BLaER1 (cell line): Measurements from ENCODE around the gene INHBC.

Experiments
- H3K27ac ChIP-seq: shearing (Covaris generic); formaldehyde crosslinking; 2 replicates; pipeline ENCODE4 v1.8.1; 2022
- H3K27me3 ChIP-seq: shearing (Covaris generic); formaldehyde crosslinking; 2 replicates; pipeline ENCODE4 v1.8.1; 2022
- H3K36me3 ChIP-seq: shearing (Covaris generic); formaldehyde crosslinking; 2 replicates; pipeline ENCODE4 v1.8.1; 2022
- H3K4me1 ChIP-seq: shearing (Covaris generic); formaldehyde crosslinking; 2 replicates; pipeline ENCODE4 v1.8.1; 2022
- H3K4me2 ChIP-seq: shearing (Covaris generic); formaldehyde crosslinking; 2 replicates; pipeline ENCODE4 v1.8.1; 2022
- H3K4me3 ChIP-seq: shearing (Covaris generic); formaldehyde crosslinking; 2 replicates; pipeline ENCODE4 v1.8.1; 2022
- H3K9ac ChIP-seq: shearing (Covaris generic); formaldehyde crosslinking; 2 replicates; pipeline ENCODE4 v1.8.1; 2022
- H3K9me3 ChIP-seq: shearing (Covaris generic); formaldehyde crosslinking; 2 replicates; pipeline ENCODE4 v1.8.1; 2022
- H4K20me1 ChIP-seq: shearing (Covaris generic); formaldehyde crosslinking; 2 replicates; pipeline ENCODE4 v1.8.1; 2022
- Cebpa-rat ChIP-seq: shearing (Covaris generic); IDR thresholded peaks from 2 replicates; pipeline ENCODE4 v1.8.1; 2022

Gene INHBC

DNA sequence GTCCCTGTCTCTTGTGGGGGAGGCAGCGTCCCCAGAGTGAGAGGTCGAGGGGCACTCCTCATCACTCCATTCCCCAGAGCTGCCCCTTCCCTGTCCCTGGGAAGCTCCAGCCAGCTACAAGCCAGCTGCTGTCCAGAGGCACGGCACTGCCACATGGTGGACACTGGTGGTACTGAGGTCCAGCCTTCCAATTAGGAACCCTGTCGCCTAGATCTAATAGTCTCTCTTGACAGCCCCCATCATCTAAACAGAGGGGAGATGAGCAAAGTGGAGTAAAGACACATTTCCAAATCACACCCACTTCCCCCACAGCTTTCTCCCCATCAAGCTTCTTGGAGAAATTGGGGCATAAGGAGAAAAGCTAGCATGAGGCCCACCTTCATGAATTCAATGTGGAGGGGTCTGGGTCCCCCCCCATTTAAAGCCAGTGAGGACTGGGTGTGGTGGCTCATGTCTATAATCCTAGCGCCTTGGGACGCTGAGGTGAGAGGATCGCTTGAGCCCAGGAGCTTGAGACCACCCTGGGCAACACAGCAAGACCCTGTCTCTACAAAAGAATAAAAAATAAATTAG lies 18.4 kb downstream of the INHBC start:
- Histone ChIP-seq H3K4me2 (peak overlapping the region; percentile 81), H3K9ac (0 out of 2 replicates have a peak overlapping the region, but pooled peaks have one; percentile 38), H3K36me3 (no peaks in the 10 kb centered on the region), H3K9me3 (no peaks in the 10 kb centered on the region), H3K27me3 (no peaks in the 10 kb centered on the region), H3K27ac (peak overlapping the region; percentile 69), H4K20me1 (no peaks in the 10 kb centered on the region), H3K4me3 (no peak overlapping the region), H3K4me1 (peaks cover 66% of the 10 kb centered on the region)
- TF ChIP-seq Cebpa-rat, result no peak

GRCh38 chr12:57454213-57454565 lies 19.6 kb downstream of the INHBC start:
- Histone ChIP-seq H3K36me3 (no peaks in the 10 kb centered on the region), H3K4me3 (no peak overlapping the region), H3K27me3 (no peaks in the 10 kb centered on the region), H3K27ac (peak overlapping the region; percentile 69), H3K9me3 (no peaks in the 10 kb centered on the region), H4K20me1 (no peaks in the 10 kb centered on the region), H3K9ac (0 out of 2 replicates have a peak overlapping the region, but pooled peaks have one; percentile 49), H3K4me1 (peaks cover 74% of the 10 kb centered on the region), H3K4me2 (peak overlapping the region; percentile 59)
- TF ChIP-seq Cebpa-rat, result no peak; the same call in 1 of the 2 replicates

- H3K9me3 ChIP-seq, result no peaks in the 10 kb centered on the region
- H4K20me1 ChIP-seq, result no peaks in the 10 kb centered on the region
- H3K4me1 ChIP-seq, result peaks cover 74% of the 10 kb centered on the region
- H3K27me3 ChIP-seq, result no peaks in the 10 kb centered on the region
- peak within 1 kb of the TSS; percentile 49 for H3K9ac ChIP-seq
- H3K4me3 ChIP-seq, result peak within 1 kb of the TSS; percentile 35; the same call in 1 of the 2 replicates
- H3K4me2 ChIP-seq, result peak within 1 kb of the TSS; percentile 59
- H3K36me3 ChIP-seq, result no peaks in the 10 kb centered on the region
- peak within 1 kb of the TSS; percentile 69 for H3K27ac ChIP-seq
- peak; percentile 62; the same call in 1 of the 2 replicates for TF ChIP-seq Cebpa-rat
Measured at GRCh38 chr12:57454566-57455373, 20.2 kb downstream of the INHBC start, which contains the start of gene INHBE. Gene INHBE (plus strand): TSS chr12:57455307. CDS start chr12:57455537, 230 bp downstream.

DNA sequence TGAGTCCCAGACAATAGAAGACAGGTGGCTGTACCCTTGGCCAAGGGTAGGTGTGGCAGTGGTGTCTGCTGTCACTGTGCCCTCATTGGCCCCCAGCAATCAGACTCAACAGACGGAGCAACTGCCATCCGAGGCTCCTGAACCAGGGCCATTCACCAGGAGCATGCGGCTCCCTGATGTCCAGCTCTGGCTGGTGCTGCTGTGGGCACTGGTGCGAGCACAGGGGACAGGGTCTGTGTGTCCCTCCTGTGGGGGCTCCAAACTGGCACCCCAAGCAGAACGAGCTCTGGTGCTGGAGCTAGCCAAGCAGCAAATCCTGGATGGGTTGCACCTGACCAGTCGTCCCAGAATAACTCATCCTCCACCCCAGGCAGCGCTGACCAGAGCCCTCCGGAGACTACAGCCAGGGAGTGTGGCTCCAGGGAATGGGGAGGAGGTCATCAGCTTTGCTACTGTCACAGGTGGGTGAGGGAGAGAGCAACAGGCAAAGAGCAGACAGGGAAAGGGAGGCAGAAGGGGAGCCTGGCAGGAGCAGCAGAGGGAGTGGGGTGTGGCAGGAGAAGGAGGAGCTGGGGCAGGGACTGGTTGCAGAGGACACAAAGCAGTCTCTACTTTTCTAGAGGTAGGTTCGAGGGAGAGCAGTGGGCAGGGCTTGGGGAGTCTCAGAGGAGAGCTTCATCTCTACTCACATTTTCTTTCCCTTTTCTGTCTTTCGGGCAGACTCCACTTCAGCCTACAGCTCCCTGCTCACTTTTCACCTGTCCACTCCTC lies 21.0 kb downstream of the INHBC start:
- Histone ChIP-seq H3K27ac (peak overlapping the region; percentile 69), H3K4me1 (peaks cover 78% of the 10 kb centered on the region)

GRCh38 chr12:57456145-57456700 lies 21.6 kb downstream of the INHBC start:
- H3K9me3 ChIP-seq, result no peaks in the 10 kb centered on the region
- H3K36me3 ChIP-seq, result no peaks in the 10 kb centered on the region
- H3K4me1 ChIP-seq, result peaks cover 82% of the 10 kb centered on the region
- no peak for TF ChIP-seq Cebpa-rat
- H3K27me3 ChIP-seq, result peaks cover 12% of the 10 kb centered on the region
- H3K9ac ChIP-seq, result 0 out of 2 replicates have a peak overlapping the region, but pooled peaks have one; percentile 42
- H3K4me2 ChIP-seq, result peak overlapping the region; percentile 59
- peaks cover 6% of the 10 kb centered on the region for H4K20me1 ChIP-seq
- peak overlapping the region; percentile 18; the same call in 1 of the 2 replicates for H3K27ac ChIP-seq
- peak overlapping the region; percentile 35; the same call in 1 of the 2 replicates for H3K4me3 ChIP-seq

More for the DNA sequence above, 21.0 kb downstream of the INHBC start:
- peaks cover 5% of the 10 kb centered on the region; the same call in 1 of the 2 replicates for H3K27me3 ChIP-seq
- no peaks in the 10 kb centered on the region for H4K20me1 ChIP-seq
- H3K9me3 ChIP-seq, result no peaks in the 10 kb centered on the region
- H3K9ac ChIP-seq, result peak overlapping the region; percentile 42
- no peaks in the 10 kb centered on the region for H3K36me3 ChIP-seq
- H3K4me3 ChIP-seq, result peak overlapping the region; percentile 35; the same call in 1 of the 2 replicates
- TF ChIP-seq Cebpa-rat, result no peak
- H3K4me2 ChIP-seq, result peak overlapping the region; percentile 59

DNA sequence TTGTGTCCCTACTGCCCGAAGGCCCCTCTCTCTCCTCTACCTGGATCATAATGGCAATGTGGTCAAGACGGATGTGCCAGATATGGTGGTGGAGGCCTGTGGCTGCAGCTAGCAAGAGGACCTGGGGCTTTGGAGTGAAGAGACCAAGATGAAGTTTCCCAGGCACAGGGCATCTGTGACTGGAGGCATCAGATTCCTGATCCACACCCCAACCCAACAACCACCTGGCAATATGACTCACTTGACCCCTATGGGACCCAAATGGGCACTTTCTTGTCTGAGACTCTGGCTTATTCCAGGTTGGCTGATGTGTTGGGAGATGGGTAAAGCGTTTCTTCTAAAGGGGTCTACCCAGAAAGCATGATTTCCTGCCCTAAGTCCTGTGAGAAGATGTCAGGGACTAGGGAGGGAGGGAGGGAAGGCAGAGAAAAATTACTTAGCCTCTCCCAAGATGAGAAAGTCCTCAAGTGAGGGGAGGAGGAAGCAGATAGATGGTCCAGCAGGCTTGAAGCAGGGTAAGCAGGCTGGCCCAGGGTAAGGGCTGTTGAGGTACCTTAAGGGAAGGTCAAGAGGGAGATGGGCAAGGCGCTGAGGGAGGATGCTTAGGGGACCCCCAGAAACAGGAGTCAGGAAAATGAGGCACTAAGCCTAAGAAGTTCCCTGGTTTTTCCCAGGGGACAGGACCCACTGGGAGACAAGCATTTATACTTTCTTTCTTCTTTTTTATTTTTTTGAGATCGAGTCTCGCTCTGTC lies 22.3 kb downstream of the INHBC start:
- TF ChIP-seq Cebpa-rat, result no peak
- peaks cover 7% of the 10 kb centered on the region for H4K20me1 ChIP-seq
- no peak overlapping the region for H3K27ac ChIP-seq
- H3K9ac ChIP-seq, result no peak overlapping the region
- peaks cover 17% of the 10 kb centered on the region for H3K27me3 ChIP-seq
- H3K36me3 ChIP-seq, result no peaks in the 10 kb centered on the region
- no peak overlapping the region for H3K4me3 ChIP-seq
- H3K4me1 ChIP-seq, result peaks cover 77% of the 10 kb centered on the region
- no peaks in the 10 kb centered on the region for H3K9me3 ChIP-seq
- peak overlapping the region; percentile 59; the same call in 1 of the 2 replicates for H3K4me2 ChIP-seq

DNA sequence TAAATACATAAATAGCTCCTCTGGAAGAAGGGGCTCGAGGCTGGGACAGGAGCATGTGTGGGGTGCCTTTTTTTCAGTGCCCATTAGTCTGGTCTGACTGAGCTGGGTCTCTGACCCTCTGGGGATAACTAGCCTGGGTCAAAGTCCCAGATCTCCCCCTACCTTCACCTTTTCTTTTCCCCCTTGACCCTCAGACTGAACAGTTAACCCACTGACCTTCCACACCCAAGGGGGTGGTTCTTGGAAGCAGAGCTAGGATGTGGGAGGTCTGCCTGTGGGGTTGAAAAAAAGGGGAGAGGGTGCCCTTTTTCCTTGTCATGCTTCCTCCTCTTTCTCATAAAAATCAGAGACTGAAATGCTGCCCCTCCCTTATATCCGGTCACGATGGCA lies 24.1 kb downstream of the INHBC start:
- TF ChIP-seq Cebpa-rat, result no peak
- H3K4me3 ChIP-seq, result peak overlapping the region; percentile 70
- no peaks in the 10 kb centered on the region for H3K36me3 ChIP-seq
- H3K27ac ChIP-seq, result peak overlapping the region; percentile 77
- peak overlapping the region; percentile 79 for H3K4me2 ChIP-seq
- peaks cover 69% of the 10 kb centered on the region for H3K4me1 ChIP-seq
- H4K20me1 ChIP-seq, result peaks cover 7% of the 10 kb centered on the region
- H3K27me3 ChIP-seq, result peaks cover 20% of the 10 kb centered on the region
- H3K9ac ChIP-seq, result peak overlapping the region; percentile 72
- H3K9me3 ChIP-seq, result no peaks in the 10 kb centered on the region

- TF ChIP-seq Cebpa-rat, result no peak
Measured at GRCh38 chr12:57459055-57459749, 24.6 kb downstream of the INHBC start.

More at GRCh38 chr12:57459055-57459749, 24.6 kb downstream of the INHBC start:
- H3K27ac ChIP-seq, result peak overlapping the region; percentile 77
- peak overlapping the region; percentile 72 for H3K9ac ChIP-seq
- peaks cover 20% of the 10 kb centered on the region for H3K27me3 ChIP-seq
- peak overlapping the region; percentile 79 for H3K4me2 ChIP-seq
- H3K9me3 ChIP-seq, result no peaks in the 10 kb centered on the region
- peaks cover 7% of the 10 kb centered on the region for H4K20me1 ChIP-seq
- peak overlapping the region; percentile 70 for H3K4me3 ChIP-seq
- H3K36me3 ChIP-seq, result no peaks in the 10 kb centered on the region
- peaks cover 64% of the 10 kb centered on the region for H3K4me1 ChIP-seq
